Measurements from ENCODE around the gene KIF26B.

Gene KIF26B

DNA sequence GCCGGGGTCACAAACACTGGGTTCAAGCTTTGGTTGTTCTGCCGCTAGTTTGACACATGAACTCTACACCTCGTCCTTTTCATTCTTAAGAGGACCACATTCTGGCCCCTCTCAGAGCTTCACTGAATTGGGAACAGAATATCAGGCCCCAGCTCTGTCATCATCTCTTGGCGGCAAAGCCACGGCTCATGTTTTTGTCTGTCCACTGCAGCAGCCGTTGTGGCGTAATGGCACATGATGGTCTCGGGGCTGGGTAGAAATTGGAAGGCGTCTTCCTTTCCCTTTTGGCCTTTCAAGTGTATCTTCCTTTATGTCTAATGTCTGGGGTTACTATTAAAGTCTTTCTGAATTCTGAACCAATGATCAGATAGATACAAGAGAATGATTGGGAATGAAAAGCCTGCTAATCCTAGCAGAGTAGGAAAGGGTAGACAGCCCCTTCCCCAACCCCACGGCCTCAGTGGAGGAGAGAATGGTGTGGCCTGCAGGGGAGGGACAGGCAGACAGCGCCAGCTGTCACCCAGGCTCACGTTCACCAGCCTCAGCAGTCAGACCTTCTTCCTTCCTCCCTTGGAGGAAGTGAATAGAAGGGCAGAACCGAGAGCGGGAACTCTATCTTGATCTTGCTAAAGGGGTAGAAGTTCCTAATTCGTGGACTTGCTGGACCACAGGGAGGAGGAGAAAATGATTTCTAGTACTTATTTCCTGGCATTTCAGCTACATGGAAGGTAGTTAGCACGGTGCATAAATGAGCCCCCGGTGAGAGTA lies 498.1 kb downstream of the KIF26B start:
- Histone ChIP-seq H3K4me3 (ENCODE audit: insufficient read depth, low read length, poor library complexity, severe bottlenecking) (no peak overlapping the region), H3K9me3 (ENCODE audit: insufficient read depth, low read length) (no peaks in the 10 kb centered on the region), H3F3A (ENCODE audit: insufficient read depth) (no peaks in the 10 kb centered on the region), H4K20me1 (ENCODE audit: low read depth, low read length) (no peaks in the 10 kb centered on the region), H3K9ac (ENCODE audit: low read length) (no peak overlapping the region), H3K36me3 (ENCODE audit: low read length) (no peaks in the 10 kb centered on the region), H2AFZ (ENCODE audit: low read depth, low read length, severe bottlenecking) (no peak overlapping the region), H3K4me2 (ENCODE audit: low read depth, low read length, poor library complexity, severe bottlenecking) (no peak overlapping the region), H3K27me3 (ENCODE audit: low read length) (no peaks in the 10 kb centered on the region), H3K9me2 (replicated peaks; ENCODE audit: insufficient read depth, low read length) (no peaks in the 10 kb centered on the region), H3K79me2 (ENCODE audit: insufficient read depth, low read length) (no peaks in the 10 kb centered on the region), H3K27ac (ENCODE audit: low read depth, low read length) (no peak overlapping the region)
- TF ChIP-seq, protein P1, sequence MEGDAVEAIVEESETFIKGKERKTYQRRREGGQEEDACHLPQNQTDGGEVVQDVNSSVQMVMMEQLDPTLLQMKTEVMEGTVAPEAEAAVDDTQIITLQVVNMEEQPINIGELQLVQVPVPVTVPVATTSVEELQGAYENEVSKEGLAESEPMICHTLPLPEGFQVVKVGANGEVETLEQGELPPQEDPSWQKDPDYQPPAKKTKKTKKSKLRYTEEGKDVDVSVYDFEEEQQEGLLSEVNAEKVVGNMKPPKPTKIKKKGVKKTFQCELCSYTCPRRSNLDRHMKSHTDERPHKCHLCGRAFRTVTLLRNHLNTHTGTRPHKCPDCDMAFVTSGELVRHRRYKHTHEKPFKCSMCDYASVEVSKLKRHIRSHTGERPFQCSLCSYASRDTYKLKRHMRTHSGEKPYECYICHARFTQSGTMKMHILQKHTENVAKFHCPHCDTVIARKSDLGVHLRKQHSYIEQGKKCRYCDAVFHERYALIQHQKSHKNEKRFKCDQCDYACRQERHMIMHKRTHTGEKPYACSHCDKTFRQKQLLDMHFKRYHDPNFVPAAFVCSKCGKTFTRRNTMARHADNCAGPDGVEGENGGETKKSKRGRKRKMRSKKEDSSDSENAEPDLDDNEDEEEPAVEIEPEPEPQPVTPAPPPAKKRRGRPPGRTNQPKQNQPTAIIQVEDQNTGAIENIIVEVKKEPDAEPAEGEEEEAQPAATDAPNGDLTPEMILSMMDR (IDR thresholded peaks at IDR 0.05; ENCODE audit: insufficient read depth, low read length, poor library complexity, severe bottlenecking), result no peak
- TF ChIP-seq EZH2phosphoT487 (conservative IDR thresholded peaks at IDR 0.05; ENCODE audit: low read length), result no peak

DNA sequence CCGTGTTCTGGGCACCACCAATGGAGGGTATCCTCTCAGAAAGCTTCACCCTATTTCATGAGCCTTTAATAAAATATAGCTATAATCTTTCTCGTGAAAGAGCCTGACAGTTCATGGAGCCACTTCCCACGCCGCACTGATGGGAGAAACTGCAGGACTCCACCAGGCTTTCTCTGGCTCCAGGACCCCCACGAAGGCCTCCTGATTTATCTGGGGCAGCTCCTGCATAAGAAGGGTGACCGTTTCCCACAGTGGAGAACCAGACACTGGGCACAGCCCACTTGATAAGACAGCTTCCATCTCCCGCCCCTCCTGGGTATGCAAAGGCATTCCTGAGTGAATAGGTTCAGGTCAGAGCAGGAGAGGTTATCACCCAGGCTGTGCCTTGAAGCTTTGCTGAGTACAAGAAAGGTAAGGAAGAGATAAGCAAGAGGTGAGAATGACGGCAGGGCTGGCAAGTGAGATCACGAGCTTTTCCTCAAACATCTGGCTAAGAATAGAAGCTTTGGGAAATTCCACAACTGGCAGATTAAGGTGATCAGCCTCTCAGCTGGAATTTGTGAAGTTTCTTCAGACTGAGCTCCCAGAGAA lies 499.8 kb downstream of the KIF26B start:
- Histone ChIP-seq H3F3A (ENCODE audit: insufficient read depth) (no peaks in the 10 kb centered on the region), H3K36me3 (ENCODE audit: low read length) (no peaks in the 10 kb centered on the region), H3K9ac (ENCODE audit: low read length) (no peak overlapping the region), H3K9me2 (replicated peaks; ENCODE audit: insufficient read depth, low read length) (no peaks in the 10 kb centered on the region), H3K27ac (ENCODE audit: low read depth, low read length) (no peak overlapping the region), H4K20me1 (ENCODE audit: low read depth, low read length) (no peaks in the 10 kb centered on the region), H3K9me3 (ENCODE audit: insufficient read depth, low read length) (no peaks in the 10 kb centered on the region), H3K4me3 (ENCODE audit: insufficient read depth, low read length, poor library complexity, severe bottlenecking) (no peak overlapping the region), H2AFZ (ENCODE audit: low read depth, low read length, severe bottlenecking) (no peak overlapping the region), H3K27me3 (ENCODE audit: low read length) (no peaks in the 10 kb centered on the region), H3K4me2 (ENCODE audit: low read depth, low read length, poor library complexity, severe bottlenecking) (no peak overlapping the region), H3K79me2 (ENCODE audit: insufficient read depth, low read length) (no peaks in the 10 kb centered on the region)
- no peak for TF ChIP-seq EZH2phosphoT487 (conservative IDR thresholded peaks at IDR 0.05; ENCODE audit: low read length)
- TF ChIP-seq, protein P1 (IDR thresholded peaks at IDR 0.05; ENCODE audit: insufficient read depth, low read length, poor library complexity, severe bottlenecking), result no peak

DNA sequence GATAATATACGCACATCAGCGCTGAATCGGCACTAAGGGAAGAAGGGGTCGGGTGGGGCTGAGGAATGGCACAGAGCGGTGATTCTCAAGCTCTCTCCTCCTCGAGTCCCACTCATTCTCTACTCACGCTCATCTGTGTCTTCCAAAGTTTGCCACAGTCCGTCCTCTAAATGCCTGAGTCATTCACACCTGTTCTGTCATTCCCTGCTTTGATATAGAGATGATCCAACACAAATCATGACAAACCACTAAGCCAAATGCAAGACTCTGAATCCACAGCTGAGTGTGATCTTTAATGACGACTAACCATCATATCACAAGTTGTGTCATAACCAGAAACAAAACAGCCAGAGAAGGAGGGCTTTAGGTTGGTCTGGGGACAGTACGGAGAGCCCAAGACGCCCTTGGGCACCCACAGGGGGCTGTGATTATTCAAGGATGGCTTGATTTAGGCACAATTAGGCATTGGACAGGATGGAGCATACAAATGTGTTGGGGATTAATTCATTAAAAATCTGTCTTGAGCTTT lies 501.5 kb downstream of the KIF26B start:
- H3K4me3 ChIP-seq (ENCODE audit: insufficient read depth, low read length, poor library complexity, severe bottlenecking), result no peak overlapping the region
- H3K9me2 ChIP-seq (replicated peaks; ENCODE audit: insufficient read depth, low read length), result no peaks in the 10 kb centered on the region
- TF ChIP-seq EZH2phosphoT487 (conservative IDR thresholded peaks at IDR 0.05; ENCODE audit: low read length), result no peak
- TF ChIP-seq, protein P1 (IDR thresholded peaks at IDR 0.05; ENCODE audit: insufficient read depth, low read length, poor library complexity, severe bottlenecking), result no peak
- H3F3A ChIP-seq (ENCODE audit: insufficient read depth), result no peaks in the 10 kb centered on the region
- H2AFZ ChIP-seq (ENCODE audit: low read depth, low read length, severe bottlenecking), result no peak overlapping the region
- H4K20me1 ChIP-seq (ENCODE audit: low read depth, low read length), result no peaks in the 10 kb centered on the region
- H3K27ac ChIP-seq (ENCODE audit: low read depth, low read length), result no peak overlapping the region
- no peaks in the 10 kb centered on the region for H3K36me3 ChIP-seq (ENCODE audit: low read length)
- no peak overlapping the region for H3K9ac ChIP-seq (ENCODE audit: low read length)
- no peak overlapping the region for H3K4me2 ChIP-seq (ENCODE audit: low read depth, low read length, poor library complexity, severe bottlenecking)
- no peaks in the 10 kb centered on the region for H3K27me3 ChIP-seq (ENCODE audit: low read length)
- H3K9me3 ChIP-seq (ENCODE audit: insufficient read depth, low read length), result no peaks in the 10 kb centered on the region
- no peaks in the 10 kb centered on the region for H3K79me2 ChIP-seq (ENCODE audit: insufficient read depth, low read length)

All from SU-DHL-6 (cell line).